Activated T-helper 1 cell treated with Interleukin-2 at 50 U/mL for 16 hours (primary cell): Measurements from ENCODE around the gene SLCO2A1.

Experiments
- DNase-seq: peaks from one replicate; pipeline ENCODE4 v3.0.0-alpha.2; 2020; ENCODE audit warnings: low read depth

SLCO2A1 gene

GRCh38 chr3:133999891-134000685, 29.6 kb downstream of the SLCO2A1 start:
- no peak for DNase-seq

DNA sequence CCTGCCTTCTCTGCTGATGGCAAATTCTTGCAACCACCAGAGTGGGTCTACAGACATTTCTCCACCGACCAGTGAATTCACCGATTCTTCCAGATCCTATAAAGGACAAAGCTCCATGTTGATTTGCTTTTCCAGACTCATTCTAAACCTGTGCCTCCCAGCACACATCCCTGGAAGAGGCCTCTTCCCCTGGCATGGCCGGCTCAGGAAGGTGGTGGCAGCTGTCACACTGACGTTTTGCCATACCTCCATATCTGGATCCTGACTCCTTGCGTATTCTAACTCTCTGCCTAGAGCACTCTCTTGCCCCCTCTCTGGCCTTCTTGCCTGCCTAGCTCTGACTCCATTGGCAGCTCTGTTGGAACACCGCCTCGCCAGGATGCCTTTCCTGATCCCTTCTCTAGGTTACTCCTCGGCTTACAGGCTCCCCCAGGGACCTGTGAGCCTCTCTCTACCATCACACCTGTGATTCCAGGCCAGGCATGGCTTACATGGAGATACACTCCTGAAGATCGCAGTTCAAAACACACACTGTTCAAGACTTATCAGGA, 31.0 kb downstream of the SLCO2A1 start:
- no peak for DNase-seq

- no peak for DNase-seq
Observed at GRCh38 chr3:133997871-133998635, 31.7 kb downstream of the SLCO2A1 start.

- DNase-seq, result no peak
Observed at GRCh38 chr3:133996996-133997395, 32.7 kb downstream of the SLCO2A1 start.

- DNase-seq, result no peak
Observed at GRCh38 chr3:133996251-133996661, 33.5 kb downstream of the SLCO2A1 start.

DNA sequence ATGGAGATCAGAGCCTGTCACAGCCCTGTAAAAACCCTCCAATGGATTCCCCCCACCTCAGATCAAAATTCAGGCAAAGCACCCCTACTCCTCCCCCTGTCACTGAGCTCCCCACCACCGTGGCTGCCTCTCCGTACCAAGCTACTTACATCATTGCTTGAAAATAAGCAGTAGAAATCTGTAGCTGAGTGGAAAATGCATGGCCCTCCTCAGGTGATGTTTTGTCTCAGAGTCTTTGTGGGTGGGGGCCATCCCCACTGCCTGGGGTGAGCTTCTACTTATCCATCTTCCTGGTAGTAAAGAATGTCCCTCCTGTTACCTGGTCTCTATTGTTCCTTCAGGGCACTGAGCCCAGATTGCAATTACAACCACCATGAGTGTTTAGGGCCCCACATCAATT, 34.5 kb downstream of the SLCO2A1 start:
- no peak for DNase-seq

DNA sequence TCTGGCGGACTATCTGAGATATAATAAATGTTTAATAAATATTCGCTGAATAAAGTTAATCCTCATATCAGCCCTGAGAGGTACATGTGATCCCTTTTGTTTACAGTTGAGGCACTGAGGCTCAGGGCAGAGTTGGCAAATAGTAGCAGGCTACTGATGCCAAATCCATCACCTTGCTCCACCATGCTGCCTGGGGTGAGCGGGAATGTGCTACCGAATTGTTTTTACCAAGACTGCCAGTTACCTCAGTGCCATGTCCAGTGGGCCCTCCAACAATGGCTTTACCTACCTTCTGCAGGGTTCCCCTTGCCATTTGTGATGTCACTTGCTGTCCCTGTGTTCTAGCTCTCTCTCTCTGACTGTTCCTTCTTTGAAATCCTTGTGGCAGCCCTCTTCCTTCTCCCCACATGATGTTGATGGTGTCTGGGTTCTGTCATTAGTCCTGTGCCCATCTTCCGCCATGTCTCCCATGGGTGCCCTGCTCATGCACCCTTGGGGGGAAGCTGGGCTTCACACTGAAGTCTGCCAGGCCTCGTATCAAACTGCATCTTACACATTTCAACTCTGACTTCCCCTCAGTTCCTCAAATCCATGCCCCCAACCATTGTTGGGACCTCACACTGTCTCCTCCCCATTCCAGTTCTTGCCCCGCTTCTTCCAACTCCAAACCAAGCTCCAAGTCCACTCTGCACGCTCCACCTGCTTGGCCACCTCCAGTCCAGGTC, 35.4 kb downstream of the SLCO2A1 start:
- no peak for DNase-seq

GRCh38 chr3:133992951-133993620, 36.6 kb downstream of the SLCO2A1 start:
- no peak for DNase-seq

DNA sequence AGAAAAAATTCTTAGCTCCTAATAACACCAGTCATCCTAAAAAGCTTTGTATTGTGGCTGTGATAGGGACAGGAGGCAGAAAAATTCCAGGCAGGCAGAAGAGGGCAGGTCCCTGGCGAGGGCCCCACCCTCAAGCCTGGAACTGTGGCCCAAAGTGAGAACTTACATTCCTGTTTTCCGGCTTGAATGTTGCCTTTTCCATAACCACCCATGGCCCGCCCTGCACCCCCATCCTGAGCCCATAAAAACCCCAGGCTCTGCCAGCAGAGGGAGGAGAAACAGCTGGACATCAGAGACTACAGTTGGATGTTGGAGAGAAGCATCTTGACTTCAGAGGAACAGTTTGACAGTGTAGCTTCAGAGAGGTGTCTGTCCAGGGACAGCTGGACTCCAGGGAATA, 37.3 kb downstream of the SLCO2A1 start:
- DNase-seq, result no peak

- DNase-seq, result no peak
Observed at GRCh38 chr3:133991637-133992036, 38.1 kb downstream of the SLCO2A1 start.

DNA sequence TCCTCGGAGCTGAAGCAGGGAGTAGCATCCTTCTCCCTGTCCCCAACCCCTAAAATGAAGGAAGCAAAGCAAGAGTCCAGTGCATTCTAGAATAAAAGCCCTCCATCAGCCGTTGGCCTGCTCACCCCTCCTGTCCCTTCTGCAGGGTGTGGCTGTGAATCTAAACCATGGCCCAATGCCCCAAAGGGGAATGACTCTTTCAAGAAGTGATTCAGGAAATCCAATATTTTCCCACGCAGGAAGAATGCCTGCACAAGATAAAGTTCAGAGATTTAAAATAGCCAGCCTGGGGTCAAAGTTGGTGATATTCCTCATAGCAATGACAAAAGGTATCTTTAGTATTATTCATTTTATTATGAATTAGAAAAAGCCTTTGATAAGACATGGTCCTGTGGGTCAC, 38.5 kb downstream of the SLCO2A1 start:
- DNase-seq, result no peak

DNA sequence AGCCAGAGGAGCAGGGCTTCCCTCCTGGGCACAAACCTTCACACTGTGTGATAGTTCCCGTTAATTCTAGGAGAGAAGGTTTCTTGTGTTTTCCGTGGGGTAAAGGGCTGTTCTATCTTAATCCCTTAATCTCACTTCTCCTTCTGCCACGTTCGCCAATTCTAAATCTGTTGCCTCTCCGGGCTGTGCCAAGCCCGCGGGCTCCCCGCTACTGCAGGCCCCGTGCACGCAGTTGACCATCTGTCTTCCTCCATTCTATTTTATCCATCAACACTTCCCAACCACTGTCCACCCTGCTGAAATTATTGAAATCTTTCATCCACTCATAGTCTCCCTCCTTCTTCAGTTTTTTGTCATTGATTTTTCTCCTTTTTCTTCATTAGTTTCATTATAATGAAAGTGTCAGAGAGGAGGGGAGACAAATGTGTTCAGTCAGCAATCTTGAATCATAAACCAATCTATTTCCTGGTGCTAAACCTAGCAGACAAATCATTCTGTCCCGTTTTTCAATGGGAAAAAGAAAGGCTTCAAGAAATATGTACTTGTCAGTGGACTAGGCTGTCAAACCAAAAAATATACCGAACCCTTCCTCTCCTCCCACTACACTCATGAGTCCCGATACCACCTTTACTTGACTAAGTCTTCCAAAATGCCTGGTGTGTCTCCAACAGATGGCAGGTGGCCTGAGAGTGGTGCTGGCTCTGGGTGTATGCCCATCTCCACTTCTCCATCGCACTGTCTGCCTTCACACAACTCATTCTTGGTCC, 39.6 kb downstream of the SLCO2A1 start:
- no peak for DNase-seq

GRCh38 chr3:133988631-133989161, 41.0 kb downstream of the SLCO2A1 start:
- DNase-seq, result no peak

GRCh38 chr3:133987948-133988484, 41.7 kb downstream of the SLCO2A1 start:
- DNase-seq, result no peak

- no peak for DNase-seq
Observed at GRCh38 chr3:133987136-133987535, 42.6 kb downstream of the SLCO2A1 start.

DNA sequence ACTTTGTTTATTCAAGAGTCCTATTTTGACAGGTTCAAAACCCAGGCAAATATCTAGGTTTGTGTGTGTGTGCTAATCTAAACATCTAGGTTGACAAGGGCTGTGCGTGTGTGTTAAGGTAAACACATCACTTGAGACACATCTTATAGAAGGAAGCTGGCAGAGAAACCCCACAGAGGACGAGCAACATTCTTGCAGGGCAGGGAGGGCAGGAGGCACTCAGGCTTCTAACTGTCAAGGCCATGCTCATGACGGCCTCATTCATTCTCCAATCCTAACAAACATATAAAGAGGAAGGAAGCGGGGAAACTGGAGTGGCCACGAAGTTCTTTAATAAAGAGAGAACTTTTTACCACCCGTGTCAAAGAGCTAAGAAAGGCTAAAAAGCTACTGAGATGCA, 43.4 kb downstream of the SLCO2A1 start:
- no peak for DNase-seq

DNA sequence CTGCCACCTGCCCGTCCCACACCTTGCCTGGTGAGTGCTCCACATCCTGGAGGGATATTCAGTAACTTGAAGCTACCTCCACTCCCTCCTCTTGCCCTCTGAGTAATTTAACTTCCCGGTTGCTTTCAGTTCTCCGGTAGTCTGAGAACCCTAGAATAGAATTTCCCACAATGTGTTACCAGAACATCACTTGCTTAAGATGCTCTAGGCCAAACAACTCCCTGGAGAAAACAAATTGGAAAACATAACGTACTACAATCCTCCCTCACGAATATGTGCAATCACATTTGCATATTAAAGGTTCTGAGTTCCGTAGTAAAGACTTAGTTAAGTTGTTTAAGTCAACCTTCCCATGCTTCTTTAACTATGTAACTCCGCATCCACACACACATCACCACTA, 44.8 kb downstream of the SLCO2A1 start:
- DNase-seq, result no peak

DNA sequence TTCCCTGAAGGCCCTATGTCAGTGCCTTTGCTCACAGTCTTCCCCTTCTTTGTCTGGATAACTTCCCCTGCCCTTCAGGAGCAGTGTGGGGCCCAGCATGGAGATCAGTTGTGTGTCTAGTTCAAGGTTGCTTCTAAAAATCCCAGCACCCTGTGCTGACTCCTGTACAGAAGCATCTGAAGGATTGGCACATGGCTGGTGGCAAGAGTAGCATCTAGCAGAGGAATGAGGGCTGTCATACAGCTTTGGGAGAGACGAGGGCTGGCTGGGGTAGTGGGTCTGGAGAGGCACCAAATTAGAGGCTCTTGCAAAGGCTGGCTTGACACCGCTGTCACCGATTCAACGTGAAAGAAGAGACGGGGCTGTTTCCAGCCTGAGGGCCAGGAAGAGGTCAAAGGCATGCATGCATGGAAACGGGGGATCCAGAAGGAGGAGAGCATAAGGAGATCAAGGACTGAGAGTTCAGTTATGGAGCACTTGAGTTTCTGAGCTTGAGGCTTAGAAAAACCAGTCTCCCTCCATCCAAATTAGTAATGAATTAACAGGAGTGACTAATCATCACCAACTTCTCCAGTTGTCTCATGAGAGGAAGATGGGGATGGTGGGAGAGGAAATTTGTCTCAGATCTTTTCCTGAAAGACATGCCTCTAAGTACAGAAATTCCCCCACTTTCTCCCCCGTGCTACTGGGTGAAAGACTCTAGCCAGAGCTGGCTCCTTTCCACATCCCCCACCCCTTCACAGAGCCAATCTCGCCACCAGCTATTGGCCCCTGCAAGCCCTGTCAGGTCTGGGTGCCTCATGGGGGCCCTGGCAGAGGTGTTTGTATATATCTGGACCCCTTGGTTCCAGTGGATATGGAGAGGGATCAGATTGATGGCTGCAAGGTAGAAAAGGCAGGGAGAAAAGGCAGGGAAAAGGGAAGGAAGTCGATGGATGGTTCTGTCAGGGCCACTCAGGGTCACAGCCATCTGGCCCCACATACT, 45.9 kb downstream of the SLCO2A1 start:
- no peak for DNase-seq

- no peak for DNase-seq
Observed at GRCh38 chr3:133983126-133983525, 46.6 kb downstream of the SLCO2A1 start.
